K562 (cell line): Measurements from ENCODE around the gene HOXD9. TPM values are rescaled to one million over a fixed set of nuclear protein-coding genes. Genes with fewer than 3 reads are reported as not detected.

Source experiments
- ATAC-seq: fragments of 200-7000 bp; cut with Tn5 transposase; 3 replicates; pipeline ENCODE4 v1.9.1; 2020; ENCODE audit warnings: moderate library complexity
- BruUV-seq: library from RNA; stranded (reverse); fragments of 400-500 nt; replicated peaks from 2 replicates; lab custom pipeline; 2021; lab: Mats Ljungman, UMichigan
- CTCF ChIA-PET: fragments of 300-600 bp; formaldehyde crosslinking; extraction: SDS; loops from one replicate; lab custom pipeline; 2021; ENCODE audit warnings: low intra/inter-chr PET ratio; lab: Yijun Ruan, JAX
- POLR2A ChIA-PET: fragments of 300-600, 350-650 bp; sonication (Branson Sonifier 250); formaldehyde crosslinking; extraction: SDS; loops from one replicate; lab custom pipeline; 2021; ENCODE audit warnings: antibody characterized with exemption, inconsistent platforms; lab: Yijun Ruan, JAX
- DNase-seq, 4 experiments: peaks; one replicate each; pipeline versions ENCODE4 v3.0.0 to v3.0.0-alpha.2; 2011 to 2018; ENCODE audit warnings: low spot score in 3 of 4, mixed read lengths in 3 of 4; ENCODE audit errors: extremely low read depth in 1 of 4
- FAIRE-seq: peaks from 2 replicates; lab custom pipeline; 2011; peaks lifted over from hg19 to GRCh38; lab: Jason Lieb, UNC
- H2AFZ ChIP-seq: 2 replicates; pipeline ENCODE4 v1.6.0; 2011; ENCODE audit warnings: low read depth, low read length, control low read depth, inconsistent platforms
- H3K27ac ChIP-seq: fragments of 200-600 bp; 3 replicates; pipeline ENCODE4 v1.8.0; 2011; ENCODE audit warnings: low read depth, mild to moderate bottlenecking, control low read depth, inconsistent platforms, low read length, moderate library complexity, mixed read lengths; ENCODE audit errors: extremely low read depth
- H3K27me3 ChIP-seq, 2 experiments: fragments of 300-600 bp in 1 of 2; 2 replicates in 1 of 2; 3 replicates in 1 of 2; pipeline versions ENCODE4 v1.6.0 to v1.8.0; 2011; ENCODE audit warnings: inconsistent platforms in 2 of 2, low read length in 2 of 2, mild to moderate bottlenecking in 1 of 2, mixed read lengths in 1 of 2, moderate library complexity in 1 of 2; ENCODE audit not compliant: control insufficient read depth in 2 of 2, insufficient read depth in 2 of 2
- H3K36me3 ChIP-seq: fragments of 300-600 bp; 3 replicates; pipeline ENCODE4 v1.8.0; 2011; ENCODE audit warnings: mild to moderate bottlenecking, low read length, inconsistent platforms; ENCODE audit not compliant: control insufficient read depth, insufficient read depth
- H3K4me1 ChIP-seq, 2 experiments: fragments of 200-600 bp in 1 of 2; replicated peaks in 1 of 2; 2 replicates in 1 of 2; 3 replicates in 1 of 2; pipeline versions ENCODE4 v1.5.1 to v1.8.0; 2011; ENCODE audit warnings: inconsistent platforms in 2 of 2, low read length in 2 of 2, mild to moderate bottlenecking in 1 of 2, mixed read lengths in 1 of 2, moderate library complexity in 1 of 2; ENCODE audit not compliant: control insufficient read depth in 2 of 2, insufficient read depth in 2 of 2
- H3K4me2 ChIP-seq: 2 replicates; pipeline ENCODE4 v1.6.1; 2011; ENCODE audit warnings: low read length, control low read depth, inconsistent platforms, mixed read lengths; ENCODE audit not compliant: insufficient read depth
- H3K4me3 ChIP-seq: fragments of 200-600 bp; sonication (generic), shearing (Covaris generic); 2 replicates; pipeline ENCODE4 v1.5.1; 2016; ENCODE audit warnings: control low read depth, inconsistent platforms
- H3K79me2 ChIP-seq: fragments of 200-600 bp; 3 replicates; pipeline ENCODE4 v1.8.0; 2011; ENCODE audit warnings: low read length, inconsistent platforms; ENCODE audit not compliant: control insufficient read depth, insufficient read depth
- H3K9ac ChIP-seq, 2 experiments: 2 replicates each; pipeline versions ENCODE4 v1.6.0 to v1.6.1; 2011; ENCODE audit warnings: low read depth in 2 of 2, low read length in 2 of 2, control low read depth in 1 of 2, inconsistent platforms in 1 of 2, mild to moderate bottlenecking in 1 of 2, mixed read lengths in 1 of 2; ENCODE audit not compliant: insufficient read depth in 1 of 2
- H3K9me1 ChIP-seq: one replicate; pipeline ENCODE4 v1.6.0; 2011; ENCODE audit warnings: inconsistent platforms, mild to moderate bottlenecking, low read length, moderate library complexity; ENCODE audit not compliant: control insufficient read depth, insufficient read depth
- H3K9me3 ChIP-seq: replicated peaks from 2 replicates; pipeline ENCODE4 v1.5.1; 2011; ENCODE audit warnings: low read depth, low read length, inconsistent platforms; ENCODE audit not compliant: control insufficient read depth, insufficient read depth
- H4K20me1 ChIP-seq: replicated peaks from 2 replicates; pipeline ENCODE4 v1.6.1; 2011; ENCODE audit warnings: low read length, inconsistent platforms, mixed read lengths; ENCODE audit not compliant: control insufficient read depth, insufficient read depth
- CC2D1A ChIP-seq: fragments of 450-650 bp; IDR thresholded peaks from 2 replicates; pipeline ENCODE4 v1.6.1; 2017; ENCODE audit warnings: mild to moderate bottlenecking
- ELF4 ChIP-seq: fragments of 450-650 bp; formaldehyde crosslinking; IDR thresholded peaks from 2 replicates; pipeline ENCODE4 v1.4.0; 2022; ENCODE audit warnings: missing genetic modification characterization
- FOXJ2 ChIP-seq: fragments of 200-800 bp; sonication (Bioruptor generic); IDR thresholded peaks from 2 replicates; pipeline ENCODE4 v1.6.1; 2016; ENCODE audit warnings: missing genetic modification characterization, missing compliant biosample characterization
- NBN ChIP-seq: fragments of 450-650 bp; IDR thresholded peaks from 2 replicates; pipeline ENCODE4 v1.6.1; 2016; ENCODE audit warnings: low read depth, mild to moderate bottlenecking
- NRF1 ChIP-seq, 2 experiments: fragments of 450-650 bp; IDR thresholded peaks in 1 of 2; conservative IDR thresholded peaks in 1 of 2; 2 replicates each; pipeline ENCODE4 v1.6.1; 2014; ENCODE audit warnings: mild to moderate bottlenecking in 2 of 2
- PCBP2 ChIP-seq: fragments of 200-400 bp; formaldehyde crosslinking; IDR thresholded peaks from 2 replicates; pipeline ENCODE4 v1.6.1; 2018; ENCODE audit warnings: low read length, low read depth, mild to moderate bottlenecking, moderate library complexity; ENCODE audit not compliant: poor library complexity, severe bottlenecking
- SPI1 ChIP-seq: IDR thresholded peaks from 2 replicates; pipeline ENCODE4 v1.6.1; 2011; ENCODE audit warnings: low read depth, low read length, control low read depth, borderline replicate concordance
- TAF7 ChIP-seq: fragments of 450-650 bp; IDR thresholded peaks from 2 replicates; pipeline ENCODE4 v1.6.1; 2016; ENCODE audit warnings: missing genetic modification characterization, missing compliant biosample characterization
- WGBS: fragments of 100-300 bp; shearing (Covaris generic); methylation state at CpG from one replicate; pipeline ENCODE4 v1.1.6; 2016; ENCODE audit warnings: low coverage, mixed read lengths; ENCODE audit not compliant: insufficient coverage; ENCODE audit errors: missing lambda C conversion rate; 5-methylcytosine and 5-hydroxymethylcytosine counted together
- in situ Hi-C: fragments of 300-500 bp; cut with MboI; formaldehyde crosslinking; loops from 4 replicates; pipeline ENCODE4 v1.15.0; 2018; ENCODE audit warnings: inconsistent platforms, mixed read lengths
- intact Hi-C: fragments of 100-400 bp; cut with micrococcal nuclease; formaldehyde crosslinking; loops from 2 replicates; pipeline ENCODE4 v1.14.2; 2022
- polyA plus RNA-seq, 8 experiments: library from polyadenylated mRNA; depleted of rRNA in 4 of 8; stranded (reverse) in 5 of 8; unstranded in 3 of 8; fragments of >200 nt; fragmentation: Nextera tagmentation in 2 of 8; fragmentation: Illumina TruSeq in 1 of 8; extraction: Ambion mirVana in 2 of 8; extraction: Trizol in 1 of 8; gene quantifications; 2 replicates each; pipeline versions ENCODE4 v1.2.1 to v1.2.3, GENCODE V29; 2011 to 2014; ENCODE audit warnings: inconsistent platforms in 1 of 8, missing spikeins in 1 of 8
- total RNA-seq, 7 experiments: library from RNA; depleted of rRNA in 6 of 7; stranded (reverse); fragments of >200 nt in 6 of 7; fragmentation: Illumina TruSeq in 2 of 7; extraction: Trizol in 2 of 7; gene quantifications; 2 replicates each; pipeline versions ENCODE4 v1.2.1 to v1.2.3, GENCODE V29; 2011 to 2021; ENCODE audit warnings: low replicate concordance in 1 of 7

Gene HOXD9
- total and polyA plus RNA-seq, 9 of the 15 experiments (the other 6 are each of a cell fraction or from before 2014, with no cell fraction given): not detected

DNA sequence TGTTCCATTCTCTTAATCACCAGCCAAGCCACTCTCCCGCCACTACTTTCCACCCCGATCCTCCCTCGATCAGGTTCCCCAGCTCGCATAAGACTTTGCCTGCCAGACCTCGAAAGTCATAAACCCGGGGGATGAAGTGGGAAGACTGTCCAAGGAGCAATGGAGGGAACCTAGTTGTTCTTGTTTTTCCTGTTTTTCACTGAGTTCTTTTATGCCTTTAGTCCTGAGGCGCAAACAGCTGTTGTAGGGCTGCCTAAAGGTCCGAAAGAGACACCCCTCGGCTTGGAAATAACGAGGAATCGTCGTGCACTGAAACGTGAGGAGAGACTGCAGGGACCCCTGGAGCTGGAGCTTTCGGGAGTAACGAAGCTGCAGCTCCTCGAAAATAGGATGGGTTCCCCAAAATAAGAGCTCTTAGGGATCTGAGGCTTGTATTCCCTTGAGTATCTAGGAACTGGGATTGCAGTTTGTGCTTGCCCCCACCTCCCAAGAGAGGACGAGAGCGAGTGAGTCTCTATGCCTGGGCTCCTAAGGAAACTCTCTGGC lies 24.6 kb upstream of the HOXD9 start (continued):
- TF ChIP-seq ELF4 (0 out of 2 replicates have a peak, but pooled peaks have one; percentile 37), NRF1 (conservative IDR thresholded peaks at IDR 0.05 in 1 of 2, IDR thresholded peaks at IDR 0.05 in 1 of 2) (peak in 1 of 2 experiments; percentile 19; a peak in 1 of 4 replicates), NBN (no peak), CC2D1A (0 out of 2 replicates have a peak, but pooled peaks have one; percentile 0)

DNA sequence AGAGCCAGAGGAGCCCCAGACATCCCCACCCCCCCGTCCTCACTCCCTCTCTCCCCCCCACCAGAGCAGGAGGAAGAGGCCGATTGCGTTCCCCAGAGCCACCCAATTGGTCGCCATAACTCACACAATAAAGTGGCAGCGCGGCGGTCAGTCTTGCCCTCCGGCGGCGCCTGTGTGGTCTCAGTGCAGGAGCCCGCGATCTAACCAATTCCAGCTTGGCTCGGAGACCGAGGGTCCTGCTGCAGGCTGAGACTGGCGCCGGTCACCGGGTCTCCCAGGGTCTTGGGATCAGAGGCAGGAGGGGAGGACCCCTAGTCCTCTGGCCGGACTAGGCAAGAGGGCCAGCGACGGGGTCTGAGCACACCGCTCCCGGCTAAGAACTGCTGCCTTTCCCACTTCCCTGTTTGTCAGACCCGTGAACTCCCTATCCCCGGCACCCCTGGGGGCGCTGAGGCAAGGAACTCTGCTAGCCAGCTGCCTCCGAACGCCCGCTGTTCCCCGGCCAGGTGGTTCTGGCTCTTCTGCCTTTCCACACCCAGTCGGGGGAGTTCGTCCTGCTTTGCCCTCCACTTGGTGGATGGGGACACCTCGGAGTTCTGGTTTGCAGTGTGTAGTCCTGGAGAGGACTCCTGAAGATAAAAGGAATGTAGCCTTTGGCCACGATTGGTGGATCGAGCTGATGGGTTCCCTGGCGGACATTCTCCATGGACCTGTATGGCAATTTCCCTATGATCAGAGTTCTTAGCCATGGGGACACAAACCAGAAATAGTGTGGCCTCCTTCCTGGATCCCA lies 24.0 kb upstream of the HOXD9 start:
- no peak overlapping the region for H3K9ac ChIP-seq
- DNase-seq (no peak), FAIRE-seq (no peak), ATAC-seq (no peak)
- no peak overlapping the region for H2AFZ ChIP-seq
- no peak for TF ChIP-seq PCBP2
- TF ChIP-seq FOXJ2: no peak
- TF ChIP-seq TAF7 (tag): no peak
- 0 out of 2 replicates have a peak, but pooled peaks have one; percentile 13 for TF ChIP-seq SPI1
- no peak overlapping the region for H3K4me2 ChIP-seq
- in situ Hi-C loops (loop anchor here (5.0 to 25.0 kb wide), 2 partner anchors 736 to 1061 kb away; no protein-coding TSS in a partner anchor), intact Hi-C loops (loop anchor here (5.0 kb wide), 4 partner anchors 221 to 1351 kb away; no protein-coding TSS in a partner anchor)
- no peaks in the 10 kb centered on the region for H3K36me3 ChIP-seq
- H3K9me1 ChIP-seq: no peaks in the 10 kb centered on the region
- H3K9me3 ChIP-seq: no peaks in the 10 kb centered on the region
- ChIA-PET CTCF (interaction anchor here (0.6 to 2.7 kb wide), 4 partner anchors 10 to 1068 kb away, joined by 4 to 13 read pairs (median 4); no protein-coding TSS in a partner anchor), POLR2A (no interaction called here)
- 7% methylated on average over 33 of the region's 35 CpGs for WGBS
- peaks cover 76 to 80% of the 10 kb centered on the region in 2 experiments for H3K27me3 ChIP-seq
- no peaks in the 10 kb centered on the region for H3K79me2 ChIP-seq
- H4K20me1 ChIP-seq: peaks cover 13% of the 10 kb centered on the region; the same call in 1 of the 2 replicates
- H3K4me1 ChIP-seq: peaks cover 8 to 24% of the 10 kb centered on the region in 2 experiments
- no peak overlapping the region for H3K27ac ChIP-seq
- H3K4me3 ChIP-seq: no peak overlapping the region
- no TSS peak for BruUV-seq
